ENCODE results near the gene AGFG2.
"Not testable (repeated sequence)": the region's sequence is repeated elsewhere in the genome, so short reads cannot be mapped to it uniquely, and the experiment has no call there.

DNA sequence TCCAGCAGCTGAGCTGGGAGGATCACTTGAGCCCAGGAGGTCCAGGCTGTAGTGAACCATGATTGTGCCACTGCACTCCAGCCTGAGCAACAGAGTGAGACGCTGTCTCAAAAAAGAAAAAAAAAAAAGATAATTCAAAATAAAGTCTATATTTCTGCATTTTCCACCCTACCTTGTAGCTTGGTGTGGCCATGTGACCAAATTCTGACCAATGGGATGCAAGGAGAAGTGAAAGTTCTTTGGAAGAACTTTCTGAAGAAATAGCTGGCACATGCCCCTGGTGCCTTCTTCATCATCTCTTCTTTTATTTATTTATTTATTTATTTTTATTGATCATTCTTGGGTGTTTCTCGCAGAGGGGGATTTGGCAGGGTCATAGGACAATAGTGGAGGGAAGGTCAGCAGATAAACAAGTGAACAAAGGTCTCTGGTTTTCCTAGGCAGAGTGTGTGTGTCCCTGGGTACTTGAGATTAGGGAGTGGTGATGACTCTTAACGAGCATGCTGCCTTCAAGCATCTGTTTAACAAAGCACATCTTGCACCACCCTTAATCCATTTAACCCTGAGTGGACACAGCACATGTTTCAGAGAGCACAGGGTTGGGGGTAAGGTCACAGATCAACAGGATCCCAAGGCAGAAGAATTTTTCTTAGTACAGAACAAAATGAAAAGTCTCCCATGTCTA is 17.0 kb upstream of the AGFG2 start:
- not testable (repeated sequence) for TF ChIP-seq SMC3 (IDR thresholded peaks at IDR 0.05; ENCODE audit: low read length); BCL6 (CRISPR knock-in tag; IDR thresholded peaks at IDR 0.05)
- TF ChIP-seq, protein P1, sequence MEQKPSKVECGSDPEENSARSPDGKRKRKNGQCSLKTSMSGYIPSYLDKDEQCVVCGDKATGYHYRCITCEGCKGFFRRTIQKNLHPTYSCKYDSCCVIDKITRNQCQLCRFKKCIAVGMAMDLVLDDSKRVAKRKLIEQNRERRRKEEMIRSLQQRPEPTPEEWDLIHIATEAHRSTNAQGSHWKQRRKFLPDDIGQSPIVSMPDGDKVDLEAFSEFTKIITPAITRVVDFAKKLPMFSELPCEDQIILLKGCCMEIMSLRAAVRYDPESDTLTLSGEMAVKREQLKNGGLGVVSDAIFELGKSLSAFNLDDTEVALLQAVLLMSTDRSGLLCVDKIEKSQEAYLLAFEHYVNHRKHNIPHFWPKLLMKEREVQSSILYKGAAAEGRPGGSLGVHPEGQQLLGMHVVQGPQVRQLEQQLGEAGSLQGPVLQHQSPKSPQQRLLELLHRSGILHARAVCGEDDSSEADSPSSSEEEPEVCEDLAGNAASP (CRISPR knock-in tag; IDR thresholded peaks at IDR 0.05; ENCODE audit: borderline replicate concordance): not testable (repeated sequence)
- TF ChIP-seq, protein P2, sequence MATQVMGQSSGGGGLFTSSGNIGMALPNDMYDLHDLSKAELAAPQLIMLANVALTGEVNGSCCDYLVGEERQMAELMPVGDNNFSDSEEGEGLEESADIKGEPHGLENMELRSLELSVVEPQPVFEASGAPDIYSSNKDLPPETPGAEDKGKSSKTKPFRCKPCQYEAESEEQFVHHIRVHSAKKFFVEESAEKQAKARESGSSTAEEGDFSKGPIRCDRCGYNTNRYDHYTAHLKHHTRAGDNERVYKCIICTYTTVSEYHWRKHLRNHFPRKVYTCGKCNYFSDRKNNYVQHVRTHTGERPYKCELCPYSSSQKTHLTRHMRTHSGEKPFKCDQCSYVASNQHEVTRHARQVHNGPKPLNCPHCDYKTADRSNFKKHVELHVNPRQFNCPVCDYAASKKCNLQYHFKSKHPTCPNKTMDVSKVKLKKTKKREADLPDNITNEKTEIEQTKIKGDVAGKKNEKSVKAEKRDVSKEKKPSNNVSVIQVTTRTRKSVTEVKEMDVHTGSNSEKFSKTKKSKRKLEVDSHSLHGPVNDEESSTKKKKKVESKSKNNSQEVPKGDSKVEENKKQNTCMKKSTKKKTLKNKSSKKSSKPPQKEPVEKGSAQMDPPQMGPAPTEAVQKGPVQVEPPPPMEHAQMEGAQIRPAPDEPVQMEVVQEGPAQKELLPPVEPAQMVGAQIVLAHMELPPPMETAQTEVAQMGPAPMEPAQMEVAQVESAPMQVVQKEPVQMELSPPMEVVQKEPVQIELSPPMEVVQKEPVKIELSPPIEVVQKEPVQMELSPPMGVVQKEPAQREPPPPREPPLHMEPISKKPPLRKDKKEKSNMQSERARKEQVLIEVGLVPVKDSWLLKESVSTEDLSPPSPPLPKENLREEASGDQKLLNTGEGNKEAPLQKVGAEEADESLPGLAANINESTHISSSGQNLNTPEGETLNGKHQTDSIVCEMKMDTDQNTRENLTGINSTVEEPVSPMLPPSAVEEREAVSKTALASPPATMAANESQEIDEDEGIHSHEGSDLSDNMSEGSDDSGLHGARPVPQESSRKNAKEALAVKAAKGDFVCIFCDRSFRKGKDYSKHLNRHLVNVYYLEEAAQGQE (IDR thresholded peaks at IDR 0.05; ENCODE audit: borderline replicate concordance in 1 of 2, low read depth in 1 of 2, low read length in 2 of 2): not testable (repeated sequence)
